ENCODE data around the gene CXCL11. TPM values are rescaled to one million over a fixed set of nuclear protein-coding genes. Genes with fewer than 3 reads are reported as not detected.
"Not testable (repeated sequence)": the region's sequence is repeated elsewhere in the genome, so short reads cannot be mapped to it uniquely, and the experiment has no call there.

CXCL11 gene
- total and polyA plus RNA-seq, 10 of the 15 experiments (the other 5 are each of a cell fraction or from before 2014, with no cell fraction given): 0.04 TPM; not detected in 9

DNA sequence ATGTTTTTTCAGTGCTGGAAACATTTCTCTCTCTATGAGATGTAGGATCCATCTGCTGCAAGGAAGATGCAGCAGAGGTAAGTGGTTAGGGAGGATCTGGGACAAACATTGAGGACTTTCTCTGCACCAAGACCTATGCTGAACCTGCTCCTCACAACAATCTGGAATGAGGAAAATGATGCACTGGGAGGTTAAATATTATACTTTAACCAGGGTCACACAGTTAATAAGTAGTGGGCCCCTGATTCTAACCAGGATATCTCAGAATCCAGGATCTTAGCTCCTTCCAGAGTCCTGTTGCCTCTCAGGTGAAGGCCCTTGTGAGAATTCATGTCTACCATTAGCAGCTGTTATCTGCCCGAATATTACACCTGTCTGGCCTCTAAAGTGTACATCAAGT lies 35.6 kb downstream of the CXCL11 start:
- FAIRE-seq (no peak), DNase-seq (ENCODE audit: low read depth, low spot score) (no peak), ATAC-seq (no peak)
- H3K4me2 ChIP-seq (ENCODE audit: control insufficient read depth, insufficient read depth): no peak overlapping the region
- no peaks in the 10 kb centered on the region for H3K79me2 ChIP-seq (ENCODE audit: control insufficient read depth, insufficient read depth, low read length)
- H2AFZ ChIP-seq (ENCODE audit: control insufficient read depth, low read depth, low read length): no peak overlapping the region
- intact Hi-C loops (cut with micrococcal nuclease; ENCODE audit: unreplicated experiment) (no loop called here), in situ Hi-C loops (cut with MboI) (no loop called here)
- H3K9ac ChIP-seq (ENCODE audit: control insufficient read depth, insufficient read depth, low read length): no peak overlapping the region
- no peak overlapping the region for H3K27ac ChIP-seq (ENCODE audit: control insufficient read depth, insufficient read depth)
- CTCF ChIA-PET: interaction anchor here (1.0 to 1.9 kb wide), 7 partner anchors 26 to 85 kb away, joined by 3 to 10 read pairs (median 5); no protein-coding TSS in a partner anchor
- no TSS peak for BruUV-seq (replicated peaks)
- H3K9me3 ChIP-seq (replicated peaks; ENCODE audit: control insufficient read depth, insufficient read depth, low read length): no peaks in the 10 kb centered on the region
- no peak overlapping the region for H3K4me3 ChIP-seq
- no peaks in the 10 kb centered on the region for H3K36me3 ChIP-seq (ENCODE audit: control insufficient read depth in 2 of 2, insufficient read depth in 2 of 2, low read length in 1 of 2)
- H3K4me1 ChIP-seq (ENCODE audit: control insufficient read depth, insufficient read depth, low read length): no peaks in the 10 kb centered on the region
- no peaks in the 10 kb centered on the region for H4K20me1 ChIP-seq (ENCODE audit: control insufficient read depth, insufficient read depth)
- TF ChIP-seq, protein P1, sequence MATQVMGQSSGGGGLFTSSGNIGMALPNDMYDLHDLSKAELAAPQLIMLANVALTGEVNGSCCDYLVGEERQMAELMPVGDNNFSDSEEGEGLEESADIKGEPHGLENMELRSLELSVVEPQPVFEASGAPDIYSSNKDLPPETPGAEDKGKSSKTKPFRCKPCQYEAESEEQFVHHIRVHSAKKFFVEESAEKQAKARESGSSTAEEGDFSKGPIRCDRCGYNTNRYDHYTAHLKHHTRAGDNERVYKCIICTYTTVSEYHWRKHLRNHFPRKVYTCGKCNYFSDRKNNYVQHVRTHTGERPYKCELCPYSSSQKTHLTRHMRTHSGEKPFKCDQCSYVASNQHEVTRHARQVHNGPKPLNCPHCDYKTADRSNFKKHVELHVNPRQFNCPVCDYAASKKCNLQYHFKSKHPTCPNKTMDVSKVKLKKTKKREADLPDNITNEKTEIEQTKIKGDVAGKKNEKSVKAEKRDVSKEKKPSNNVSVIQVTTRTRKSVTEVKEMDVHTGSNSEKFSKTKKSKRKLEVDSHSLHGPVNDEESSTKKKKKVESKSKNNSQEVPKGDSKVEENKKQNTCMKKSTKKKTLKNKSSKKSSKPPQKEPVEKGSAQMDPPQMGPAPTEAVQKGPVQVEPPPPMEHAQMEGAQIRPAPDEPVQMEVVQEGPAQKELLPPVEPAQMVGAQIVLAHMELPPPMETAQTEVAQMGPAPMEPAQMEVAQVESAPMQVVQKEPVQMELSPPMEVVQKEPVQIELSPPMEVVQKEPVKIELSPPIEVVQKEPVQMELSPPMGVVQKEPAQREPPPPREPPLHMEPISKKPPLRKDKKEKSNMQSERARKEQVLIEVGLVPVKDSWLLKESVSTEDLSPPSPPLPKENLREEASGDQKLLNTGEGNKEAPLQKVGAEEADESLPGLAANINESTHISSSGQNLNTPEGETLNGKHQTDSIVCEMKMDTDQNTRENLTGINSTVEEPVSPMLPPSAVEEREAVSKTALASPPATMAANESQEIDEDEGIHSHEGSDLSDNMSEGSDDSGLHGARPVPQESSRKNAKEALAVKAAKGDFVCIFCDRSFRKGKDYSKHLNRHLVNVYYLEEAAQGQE (IDR thresholded peaks at IDR 0.05; ENCODE audit: low read depth, low read length): no peak
- TF ChIP-seq EP300 (IDR thresholded peaks at IDR 0.05; ENCODE audit: borderline replicate concordance in 1 of 2, control insufficient read depth in 1 of 2, low read depth in 2 of 2, low read length in 2 of 2) (no peak), CBX3 (IDR thresholded peaks at IDR 0.05; ENCODE audit: borderline replicate concordance, low read depth) (no peak), BCL11A (IDR thresholded peaks at IDR 0.05; ENCODE audit: low read depth, low read length) (no peak)
- RAD21 ChIA-PET (ENCODE audit: unreplicated experiment): interaction anchor here (1.3 to 1.8 kb wide), 3 partner anchors 58 to 67 kb away, joined by 4 to 6 read pairs (median 5); no protein-coding TSS in a partner anchor
- POLR2A ChIA-PET: no interaction called here
- 7% methylated on average over 1 of the region's 1 CpG for whole genome bisulfite sequencing (ENCODE audit: insufficient coverage, insufficient replicate concordance, low lambda C conversion rate, missing lambda C conversion rate)
- H3K27me3 ChIP-seq (replicated peaks in 1 of 2; ENCODE audit: control insufficient read depth in 2 of 2, insufficient read depth in 2 of 2, low read length in 1 of 2): peaks cover 5 to 6% of the 10 kb centered on the region in 2 experiments; a peak in 2 of 4 replicates
- SMC1A ChIA-PET (ENCODE audit: uncharacterized antibody, unreplicated experiment): interaction anchor here (1.1 to 2.7 kb wide), 2 partner anchors 24 to 66 kb away, joined by 3 to 10 read pairs; no protein-coding TSS in a partner anchor

DNA sequence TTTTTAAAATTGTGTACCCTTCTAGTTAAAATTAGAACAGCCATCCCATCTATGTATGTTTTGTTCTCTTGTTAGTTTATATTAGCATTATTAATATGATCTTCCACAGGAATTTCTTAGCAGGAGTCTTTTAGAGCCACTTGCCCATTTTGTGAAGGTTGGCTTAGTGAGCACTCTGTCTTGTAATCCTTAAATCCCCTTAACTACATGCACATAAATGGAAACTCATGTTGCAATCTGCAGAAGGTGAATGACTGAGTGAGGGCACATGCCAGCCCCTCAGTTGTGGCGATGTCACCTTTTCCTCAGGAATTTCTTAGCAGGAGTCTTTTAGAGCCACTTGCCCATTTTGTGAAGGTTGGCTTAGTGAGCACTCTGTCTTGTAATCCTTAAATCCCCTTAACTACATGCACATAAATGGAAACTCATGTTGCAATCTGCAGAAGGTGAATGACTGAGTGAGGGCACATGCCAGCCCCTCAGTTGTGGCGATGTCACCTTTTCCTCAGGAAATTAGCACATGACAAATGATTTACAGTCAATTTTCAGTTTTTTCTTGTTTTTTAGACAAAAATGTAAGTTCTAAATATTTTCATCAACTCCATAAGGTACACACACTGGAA lies 37.2 kb downstream of the CXCL11 start:
- in situ Hi-C loops (cut with MboI): loop anchor here (5.0 kb wide), 1 partner anchor 69 kb away; no protein-coding TSS in a partner anchor
- H3K4me2 ChIP-seq (ENCODE audit: control insufficient read depth, insufficient read depth); POLR2A ChIA-PET; H3K27ac ChIP-seq (ENCODE audit: control insufficient read depth, insufficient read depth); H3K9ac ChIP-seq (ENCODE audit: control insufficient read depth, insufficient read depth, low read length); H3K36me3 ChIP-seq (ENCODE audit: control insufficient read depth in 2 of 2, insufficient read depth in 2 of 2, low read length in 1 of 2); DNase-seq (ENCODE audit: low read depth, low spot score); FAIRE-seq; H3K27me3 ChIP-seq (replicated peaks in 1 of 2; ENCODE audit: control insufficient read depth in 2 of 2, insufficient read depth in 2 of 2, low read length in 1 of 2); H3K4me1 ChIP-seq (ENCODE audit: control insufficient read depth, insufficient read depth, low read length); H3K79me2 ChIP-seq (ENCODE audit: control insufficient read depth, insufficient read depth, low read length); H3K9me3 ChIP-seq (replicated peaks; ENCODE audit: control insufficient read depth, insufficient read depth, low read length); H4K20me1 ChIP-seq (ENCODE audit: control insufficient read depth, insufficient read depth); intact Hi-C loops (cut with micrococcal nuclease; ENCODE audit: unreplicated experiment); H2AFZ ChIP-seq (ENCODE audit: control insufficient read depth, low read depth, low read length); ATAC-seq; H3K4me3 ChIP-seq; BruUV-seq (replicated peaks): not testable (repeated sequence)
- ChIA-PET CTCF (interaction anchor here (1.2 to 4.6 kb wide), 5 partner anchors 38 to 112 kb away, joined by 3 to 95 read pairs (median 10); no protein-coding TSS in a partner anchor), RAD21 (ENCODE audit: unreplicated experiment) (interaction anchor here (1.3 to 1.8 kb wide), 2 partner anchors 64 to 69 kb away, joined by 4 to 6 read pairs; no protein-coding TSS in a partner anchor), SMC1A (ENCODE audit: uncharacterized antibody, unreplicated experiment) (interaction anchor here (2.1 to 6.8 kb wide), 2 partner anchors 63 to 89 kb away, joined by 5 to 95 read pairs; no protein-coding TSS in a partner anchor)
- WGBS (ENCODE audit: insufficient coverage, insufficient replicate concordance, low lambda C conversion rate, missing lambda C conversion rate): 100% methylated on average over 2 of the region's 2 CpGs
